GM08714 (cell line): ENCODE measurements around the gene CACNA1H.
"Not testable (repeated sequence)": the region's sequence is repeated elsewhere in the genome, so short reads cannot be mapped to it uniquely, and the experiment has no call there.

ENCODE experiments used
- H3K4me3 ChIP-seq: fragments of 200-500 bp; sonication (Bioruptor generic); 2 replicates; pipeline ENCODE4 v1.5.1; 2014; ENCODE audit warnings: mild to moderate bottlenecking, low read length, inconsistent platforms
- ZNF274 ChIP-seq: IDR thresholded peaks from 2 replicates; pipeline ENCODE4 v1.6.1; 2012; ENCODE audit warnings: mild to moderate bottlenecking, low read depth, low read length

CACNA1H gene

GRCh38 chr16:1244881-1245280 lies 92.0 kb downstream of the CACNA1H start:
- H3K4me3 ChIP-seq: no peak overlapping the region
- no peak for TF ChIP-seq ZNF274

- TF ChIP-seq ZNF274: no peak
- H3K4me3 ChIP-seq: no peak overlapping the region
Observed at GRCh38 chr16:1245452-1246020, 92.6 kb downstream of the CACNA1H start.

- H3K4me3 ChIP-seq: not testable (repeated sequence)
Observed at GRCh38 chr16:1247903-1248537, 95.1 kb downstream of the CACNA1H start.

GRCh38 chr16:1249031-1249755 lies 96.3 kb downstream of the CACNA1H start:
- H3K4me3 ChIP-seq: not testable (repeated sequence)

- H3K4me3 ChIP-seq: not testable (repeated sequence)
Observed at GRCh38 chr16:1253701-1254364, 100.9 kb downstream of the CACNA1H start.

- H3K4me3 ChIP-seq: not testable (repeated sequence)
Observed at GRCh38 chr16:1254821-1255220, 101.9 kb downstream of the CACNA1H start.

GRCh38 chr16:1255276-1256122 lies 102.6 kb downstream of the CACNA1H start, which contains the start of gene TPSD1:
TPSD1 (plus strand) TSS chr16:1256069; CDS start chr16:1256281, 212 bp downstream.
- H3K4me3 ChIP-seq: not testable (repeated sequence)

- not testable (repeated sequence) for H3K4me3 ChIP-seq
Observed at GRCh38 chr16:1256296-1256873, 103.5 kb downstream of the CACNA1H start.

- no peak for TF ChIP-seq ZNF274
- no peak overlapping the region for H3K4me3 ChIP-seq
Observed at GRCh38 chr16:1256874-1257322, 104.0 kb downstream of the CACNA1H start.

- no peak overlapping the region for H3K4me3 ChIP-seq
- no peak for TF ChIP-seq ZNF274
Observed at GRCh38 chr16:1257561-1258224, 104.8 kb downstream of the CACNA1H start.

- H3K4me3 ChIP-seq: no peak overlapping the region
- no peak for TF ChIP-seq ZNF274
Observed at GRCh38 chr16:1258225-1258600, 105.3 kb downstream of the CACNA1H start.

GRCh38 chr16:1258906-1259759 lies 106.2 kb downstream of the CACNA1H start:
- H3K4me3 ChIP-seq: no peak overlapping the region
- no peak for TF ChIP-seq ZNF274

GRCh38 chr16:1259760-1260068 lies 106.8 kb downstream of the CACNA1H start:
- no peak overlapping the region for H3K4me3 ChIP-seq
- TF ChIP-seq ZNF274: no peak
